Activated B cell treated with CpG ODN at 0.5 μM for 24 hours (primary cell): ENCODE measurements around the gene OR2M3. TPM values are rescaled to one million over a fixed set of nuclear protein-coding genes. Genes with fewer than 3 reads are reported as not detected.

Experiments
- ATAC-seq: fragments of 200-7000 bp; cut with Tn5 transposase; one replicate; pipeline ENCODE4 v1.10.0; 2021; ENCODE audit warnings: low read depth, mild to moderate bottlenecking, moderate library complexity
- CTCF ChIA-PET: fragments of 350-600 bp; sonication (Branson Sonifier 250); formaldehyde crosslinking; loops from one replicate; lab custom pipeline; 2021; ENCODE audit warnings: antibody characterized with exemption; lab: Charles Lee
- POLR2A ChIA-PET: fragments of 350-600 bp; sonication (Branson Sonifier 250); formaldehyde crosslinking; loops from one replicate; lab custom pipeline; 2021; ENCODE audit warnings: antibody characterized with exemption; lab: Charles Lee
- DNase-seq: peaks from one replicate; pipeline ENCODE4 v3.0.0; 2022
- H3K27ac Mint-ChIP-seq: one replicate; pipeline ENCODE4 v1.8.0; 2020; ENCODE audit warnings: mixed read lengths
- H3K27me3 Mint-ChIP-seq: one replicate; pipeline ENCODE4 v1.8.0; 2021; ENCODE audit warnings: mixed read lengths
- H3K36me3 Mint-ChIP-seq: one replicate; pipeline ENCODE4 v1.8.0; 2021; ENCODE audit warnings: low read depth, mixed read lengths
- H3K4me1 Mint-ChIP-seq: one replicate; pipeline ENCODE4 v1.8.0; 2021; ENCODE audit warnings: mixed read lengths
- H3K4me3 Mint-ChIP-seq: one replicate; pipeline ENCODE4 v1.8.0; 2020; ENCODE audit warnings: mild to moderate bottlenecking, mixed read lengths
- H3K9me3 Mint-ChIP-seq: one replicate; pipeline ENCODE4 v1.8.0; 2020; ENCODE audit warnings: mixed read lengths
- intact Hi-C: fragments of 100-400 bp; cut with micrococcal nuclease; formaldehyde crosslinking; loops from one replicate; pipeline ENCODE4 v1.15.1; 2024
- total RNA-seq: library from RNA; stranded (reverse); gene quantifications from 2 replicates; pipeline ENCODE4 v1.2.3, GENCODE V29; 2022
- TF ChIP-seq, protein P1 (sequence below): fragments of 200-600 bp; IDR thresholded peaks from one replicate; pipeline ENCODE4 v1.8.0; 2022; ENCODE audit warnings: antibody characterized with exemption, mild to moderate bottlenecking

OR2M3 gene, protein sequence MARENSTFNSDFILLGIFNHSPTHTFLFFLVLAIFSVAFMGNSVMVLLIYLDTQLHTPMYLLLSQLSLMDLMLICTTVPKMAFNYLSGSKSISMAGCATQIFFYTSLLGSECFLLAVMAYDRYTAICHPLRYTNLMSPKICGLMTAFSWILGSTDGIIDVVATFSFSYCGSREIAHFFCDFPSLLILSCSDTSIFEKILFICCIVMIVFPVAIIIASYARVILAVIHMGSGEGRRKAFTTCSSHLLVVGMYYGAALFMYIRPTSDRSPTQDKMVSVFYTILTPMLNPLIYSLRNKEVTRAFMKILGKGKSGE
- not detected in 2 replicates for total RNA-seq

DNA sequence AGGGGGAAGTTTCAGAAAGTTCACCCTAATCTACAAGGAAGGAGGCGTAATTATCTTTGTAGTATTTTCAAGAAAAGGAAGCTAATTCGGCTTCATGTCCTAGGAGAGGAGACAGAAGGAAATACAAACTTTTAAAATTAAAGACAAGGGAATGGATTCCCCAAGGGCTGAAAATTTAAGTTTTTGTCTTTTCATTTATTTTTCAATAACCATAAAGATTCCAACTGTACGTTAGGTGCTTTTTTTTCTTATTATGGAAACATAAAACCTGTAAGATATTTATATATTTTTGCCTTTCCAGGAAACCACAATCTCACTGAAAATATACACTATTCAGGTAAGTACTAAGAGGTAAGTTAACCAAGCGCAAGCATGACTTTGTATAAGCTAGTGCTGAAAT lies at the start of gene OR2M3:
Gene OR2M3 (plus strand): TSS at position 301 of the 400 bp plus-strand sequence. CDS start 5,803 bp downstream, outside the sequence.
- TF ChIP-seq, protein P1, sequence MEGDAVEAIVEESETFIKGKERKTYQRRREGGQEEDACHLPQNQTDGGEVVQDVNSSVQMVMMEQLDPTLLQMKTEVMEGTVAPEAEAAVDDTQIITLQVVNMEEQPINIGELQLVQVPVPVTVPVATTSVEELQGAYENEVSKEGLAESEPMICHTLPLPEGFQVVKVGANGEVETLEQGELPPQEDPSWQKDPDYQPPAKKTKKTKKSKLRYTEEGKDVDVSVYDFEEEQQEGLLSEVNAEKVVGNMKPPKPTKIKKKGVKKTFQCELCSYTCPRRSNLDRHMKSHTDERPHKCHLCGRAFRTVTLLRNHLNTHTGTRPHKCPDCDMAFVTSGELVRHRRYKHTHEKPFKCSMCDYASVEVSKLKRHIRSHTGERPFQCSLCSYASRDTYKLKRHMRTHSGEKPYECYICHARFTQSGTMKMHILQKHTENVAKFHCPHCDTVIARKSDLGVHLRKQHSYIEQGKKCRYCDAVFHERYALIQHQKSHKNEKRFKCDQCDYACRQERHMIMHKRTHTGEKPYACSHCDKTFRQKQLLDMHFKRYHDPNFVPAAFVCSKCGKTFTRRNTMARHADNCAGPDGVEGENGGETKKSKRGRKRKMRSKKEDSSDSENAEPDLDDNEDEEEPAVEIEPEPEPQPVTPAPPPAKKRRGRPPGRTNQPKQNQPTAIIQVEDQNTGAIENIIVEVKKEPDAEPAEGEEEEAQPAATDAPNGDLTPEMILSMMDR: no peak
- Mint-ChIP-seq H3K4me3 (no peak within 1 kb of the TSS), H3K4me1 (no peaks in the 10 kb centered on the region), H3K9me3 (peaks cover 17% of the 10 kb centered on the region), H3K27me3 (no peaks in the 10 kb centered on the region), H3K27ac (no peak within 1 kb of the TSS), H3K36me3 (no peaks in the 10 kb centered on the region)
- POLR2A ChIA-PET: no interaction called here
- CTCF ChIA-PET: no interaction called here
- intact Hi-C loops: no loop called here
- ATAC-seq (no peak), DNase-seq (no peak)

DNA sequence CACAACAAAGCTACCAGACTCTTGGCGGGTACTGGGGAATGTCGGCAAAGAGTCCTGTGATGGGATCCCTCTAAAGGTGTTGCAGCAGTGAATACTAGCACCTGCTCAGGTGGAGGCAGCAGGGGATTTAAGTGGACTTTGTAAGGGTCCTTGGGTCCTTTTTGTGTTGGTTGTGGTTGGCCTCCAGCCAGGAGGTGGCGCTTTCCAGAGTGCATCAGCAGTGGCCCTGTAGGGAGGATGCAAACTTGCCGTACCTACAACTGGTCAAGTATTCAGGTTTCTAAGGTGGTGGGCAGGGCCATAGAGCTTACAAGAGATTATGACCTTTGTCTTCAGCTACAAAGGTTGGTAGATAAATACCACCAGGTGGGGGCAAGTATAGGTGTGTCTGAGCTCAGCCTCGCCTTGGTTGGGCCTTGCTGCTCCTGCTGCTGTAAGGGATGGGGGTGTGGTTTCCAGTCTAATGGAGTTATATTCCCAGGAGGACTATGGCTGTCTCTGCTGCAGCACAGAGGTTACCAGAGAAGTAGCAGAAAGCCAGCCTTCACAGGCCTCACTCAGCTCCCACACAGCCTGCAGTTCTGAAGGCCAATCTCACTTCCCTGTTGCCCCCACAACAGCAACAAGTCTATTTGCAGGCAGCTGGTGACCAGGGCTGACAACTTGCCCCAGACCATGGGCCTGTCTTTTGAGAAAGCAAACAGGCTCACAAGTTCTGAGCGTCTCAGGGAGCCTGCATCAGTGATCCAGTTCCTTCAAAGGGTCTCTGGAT lies 44.8 kb upstream of the OR2M3 start:
- DNase-seq: no peak
- TF ChIP-seq, protein P1: no peak
- ChIA-PET CTCF (no interaction called here), POLR2A (no interaction called here)
- no peak overlapping the region for H3K4me3 Mint-ChIP-seq
- no peak overlapping the region for H3K27ac Mint-ChIP-seq
- H3K4me1 Mint-ChIP-seq: peaks cover 7% of the 10 kb centered on the region
- ATAC-seq: no peak
- no peaks in the 10 kb centered on the region for H3K36me3 Mint-ChIP-seq
- H3K27me3 Mint-ChIP-seq: no peaks in the 10 kb centered on the region
- intact Hi-C loops: no loop called here
- peaks cover 13% of the 10 kb centered on the region for H3K9me3 Mint-ChIP-seq

DNA sequence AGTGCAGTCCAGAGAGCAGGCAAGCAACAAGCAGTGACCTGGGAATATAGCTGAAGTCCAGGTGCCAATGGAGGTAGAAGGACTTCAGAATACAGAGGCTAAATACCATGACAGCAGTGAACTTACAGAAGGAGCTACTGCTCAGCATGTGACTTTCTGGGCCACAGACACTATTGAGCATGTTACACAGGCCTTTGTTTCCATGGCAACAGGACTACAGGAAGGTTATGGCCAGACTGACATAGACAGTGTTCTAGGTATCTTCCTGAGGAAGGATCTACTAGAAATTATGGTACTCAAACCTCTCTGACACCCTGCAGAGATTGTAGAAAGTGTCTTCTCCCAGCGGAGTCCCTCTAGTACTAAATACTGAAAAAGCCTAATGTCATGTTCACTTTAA lies 41.1 kb upstream of the OR2M3 start:
- H3K27ac Mint-ChIP-seq: no peak overlapping the region
- CTCF ChIA-PET: no interaction called here
- no peak overlapping the region for H3K4me3 Mint-ChIP-seq
- no peak for ATAC-seq
- DNase-seq: no peak
- H3K9me3 Mint-ChIP-seq: peaks cover 2% of the 10 kb centered on the region
- no peaks in the 10 kb centered on the region for H3K36me3 Mint-ChIP-seq
- H3K4me1 Mint-ChIP-seq: no peaks in the 10 kb centered on the region
- POLR2A ChIA-PET: no interaction called here
- TF ChIP-seq, protein P1: no peak
- H3K27me3 Mint-ChIP-seq: no peaks in the 10 kb centered on the region
- intact Hi-C loops: no loop called here

DNA sequence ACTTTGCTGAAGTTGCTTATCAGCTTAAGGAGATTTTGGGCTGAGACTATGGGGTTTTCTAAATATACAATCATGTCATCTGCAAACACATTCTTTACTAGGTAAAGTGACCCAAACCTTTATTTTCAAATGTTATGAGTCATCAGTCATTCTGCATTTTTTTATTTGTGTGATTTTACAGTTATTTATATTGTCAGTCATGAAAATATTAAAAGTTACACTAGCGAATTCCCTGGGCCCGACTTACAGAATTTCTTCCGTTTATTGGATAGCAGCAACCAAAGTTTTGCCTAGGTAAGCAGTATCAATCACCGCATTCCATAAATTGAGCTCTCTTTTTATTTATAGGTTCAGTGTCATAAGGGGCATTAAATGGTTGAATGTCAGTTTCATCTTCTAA lies 38.3 kb upstream of the OR2M3 start:
- TF ChIP-seq, protein P1: no peak
- intact Hi-C loops: no loop called here
- ATAC-seq (no peak), DNase-seq (no peak)
- Mint-ChIP-seq H3K4me1 (no peaks in the 10 kb centered on the region), H3K4me3 (no peak overlapping the region), H3K36me3 (no peaks in the 10 kb centered on the region), H3K27me3 (no peaks in the 10 kb centered on the region), H3K9me3 (peaks cover 2% of the 10 kb centered on the region), H3K27ac (no peak overlapping the region)
- ChIA-PET POLR2A (no interaction called here), CTCF (no interaction called here)

DNA sequence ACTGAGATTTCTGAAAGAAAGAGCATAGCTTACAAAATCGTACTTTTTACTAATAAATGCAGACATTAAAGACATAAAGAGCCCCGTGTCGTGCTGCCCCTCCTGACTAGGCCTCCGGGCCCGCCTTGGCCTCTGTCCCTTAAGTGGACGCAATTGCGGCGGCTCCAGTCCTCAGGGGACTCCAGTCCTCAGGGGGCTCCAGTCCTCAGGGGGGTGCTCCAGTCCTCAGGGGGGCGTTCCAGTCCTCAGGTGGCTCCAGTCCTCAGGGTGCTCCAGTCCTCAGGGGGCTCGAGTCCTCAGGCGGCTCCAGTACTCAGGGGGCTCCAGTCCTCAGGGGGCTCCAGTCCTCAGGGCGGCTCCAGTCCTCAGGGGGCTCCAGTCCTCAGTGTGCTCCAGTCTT lies 33.0 kb upstream of the OR2M3 start:
- Mint-ChIP-seq H3K36me3 (no peaks in the 10 kb centered on the region), H3K9me3 (no peaks in the 10 kb centered on the region), H3K4me3 (no peak overlapping the region), H3K27me3 (no peaks in the 10 kb centered on the region), H3K4me1 (no peaks in the 10 kb centered on the region), H3K27ac (no peak overlapping the region)
- ChIA-PET CTCF (no interaction called here), POLR2A (no interaction called here)
- ATAC-seq (no peak), DNase-seq (no peak)
- TF ChIP-seq, protein P1: no peak
- intact Hi-C loops: no loop called here
